Gastrocnemius medialis (tissue), 4 donors: ENCODE measurements around the gene C4orf50.

Source experiments
- CTCF ChIP-seq, 5 experiments: fragments of 450-650 bp in 3 of 5; fragments of 200-600 bp in 2 of 5; sonication (generic) in 2 of 5; IDR thresholded peaks in 4 of 5; conservative IDR thresholded peaks in 1 of 5; 1 replicate in 4 of 5; 2 replicates in 1 of 5; pipeline ENCODE4 v1.5.1; 2016 to 2019; ENCODE audit warnings: antibody characterized with exemption in 5 of 5, mild to moderate bottlenecking in 3 of 5, moderate library complexity in 3 of 5
- POLR2A ChIP-seq, 2 donors: fragments of 450-650 bp; IDR thresholded peaks; one replicate each; pipeline ENCODE4 v1.6.1; 2017; ENCODE audit warnings: antibody characterized with exemption in 2 of 2, mild to moderate bottlenecking in 2 of 2, moderate library complexity in 2 of 2

GRCh38 chr4:5928844-5929420 lies 89.3 kb downstream of the C4orf50 start:
- TF ChIP-seq POLR2A (IDR thresholded peaks at IDR 0.05), result no peak
- no peak for TF ChIP-seq CTCF (IDR thresholded peaks at IDR 0.05 in 4 of 5, conservative IDR thresholded peaks at IDR 0.05 in 1 of 5)
